ENCODE measurements around the gene COX8A. TPM values are rescaled to one million over a fixed set of nuclear protein-coding genes. Genes with fewer than 3 reads are reported as not detected.

The COX8A gene
- polyA plus RNA-seq, 2 of the 4 experiments (the other 2 are of a cell fraction): 312 to 794 TPM

DNA sequence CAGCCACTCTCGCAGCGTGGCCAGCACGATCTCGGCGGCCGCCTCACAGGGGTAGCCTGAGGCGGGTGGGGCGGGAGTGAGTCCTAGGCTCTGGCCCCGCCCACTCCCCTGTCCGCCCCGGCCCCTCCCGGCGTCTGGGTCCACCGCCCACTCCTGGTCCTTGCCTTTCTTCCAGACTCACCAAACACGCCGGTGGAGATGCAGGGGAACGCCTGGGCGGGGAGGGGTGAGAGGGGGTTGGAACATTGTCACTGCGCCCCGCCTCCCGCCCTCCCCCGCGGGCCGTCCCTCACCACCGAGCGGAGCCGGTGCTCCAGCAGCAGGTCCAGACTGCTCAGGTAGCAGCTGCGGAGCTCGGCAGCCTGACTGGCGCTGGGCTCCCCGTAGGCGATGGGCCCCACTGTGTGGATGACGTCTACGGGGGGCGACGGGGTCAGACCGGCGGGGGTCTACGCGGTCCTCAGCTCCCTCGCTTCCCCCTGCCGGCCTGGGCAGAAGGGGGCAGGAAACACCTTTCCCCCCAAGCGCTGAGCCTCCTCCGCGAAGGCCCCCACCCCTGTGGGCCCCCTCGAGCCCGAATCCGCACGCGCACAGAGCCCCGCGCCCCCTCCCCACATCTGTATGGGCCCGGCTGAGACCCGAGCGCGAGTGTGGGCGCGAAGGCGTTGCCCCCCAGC, 25.1 kb downstream of the COX8A start:
- peaks cover 12% of the 10 kb centered on the region for H3K4me1 ChIP-seq
- ChIA-PET POLR2A (no interaction called here), CTCF (interaction anchor here (0.9 to 3.9 kb wide), 6 partner anchors 11 to 151 kb away, joined by 3 to 46 read pairs (median 4); no protein-coding TSS in a partner anchor)
- ATAC-seq (peak; percentile 6 to 30; a peak in 5 of 6 replicates), DNase-seq (ENCODE audit: low read depth in 1 of 2, low spot score in 1 of 2) (peak in 1 of 2 experiments; percentile 61), FAIRE-seq (no peak)
- H3K27ac ChIP-seq: no peak overlapping the region
- no peaks in the 10 kb centered on the region for H3K9me3 ChIP-seq
- H3K4me3 ChIP-seq: no peak overlapping the region
- no peak for TF ChIP-seq ZC3H11A (IDR thresholded peaks at IDR 0.05)
- TF ChIP-seq HDAC2 (IDR thresholded peaks at IDR 0.05): no peak
- TF ChIP-seq NFE2L2 (conservative IDR thresholded peaks at IDR 0.05; ENCODE audit: low read length): no peak
- TF ChIP-seq USF2 (IDR thresholded peaks at IDR 0.05): no peak
- no peak for TF ChIP-seq ZFP36 (IDR thresholded peaks at IDR 0.05; ENCODE audit: borderline replicate concordance, partially characterized antibody)
- TF ChIP-seq GATA3 (IDR thresholded peaks at IDR 0.05; ENCODE audit: borderline replicate concordance): no peak
- TF ChIP-seq HOXB13 (CRISPR knock-in tag; IDR thresholded peaks at IDR 0.05; ENCODE audit: low read depth): no peak
- TF ChIP-seq HOXA7 (CRISPR knock-in tag; IDR thresholded peaks at IDR 0.05): no peak
- no peak for TF ChIP-seq MYC (IDR thresholded peaks at IDR 0.05; ENCODE audit: borderline replicate concordance, low read length)
- no peak for TF ChIP-seq CTCF (IDR thresholded peaks at IDR 0.05)
- WGBS (ENCODE audit: missing lambda C conversion rate): 85% methylated on average over 33 of the region's 59 CpGs
- H3K4me2 ChIP-seq: no peak overlapping the region

DNA sequence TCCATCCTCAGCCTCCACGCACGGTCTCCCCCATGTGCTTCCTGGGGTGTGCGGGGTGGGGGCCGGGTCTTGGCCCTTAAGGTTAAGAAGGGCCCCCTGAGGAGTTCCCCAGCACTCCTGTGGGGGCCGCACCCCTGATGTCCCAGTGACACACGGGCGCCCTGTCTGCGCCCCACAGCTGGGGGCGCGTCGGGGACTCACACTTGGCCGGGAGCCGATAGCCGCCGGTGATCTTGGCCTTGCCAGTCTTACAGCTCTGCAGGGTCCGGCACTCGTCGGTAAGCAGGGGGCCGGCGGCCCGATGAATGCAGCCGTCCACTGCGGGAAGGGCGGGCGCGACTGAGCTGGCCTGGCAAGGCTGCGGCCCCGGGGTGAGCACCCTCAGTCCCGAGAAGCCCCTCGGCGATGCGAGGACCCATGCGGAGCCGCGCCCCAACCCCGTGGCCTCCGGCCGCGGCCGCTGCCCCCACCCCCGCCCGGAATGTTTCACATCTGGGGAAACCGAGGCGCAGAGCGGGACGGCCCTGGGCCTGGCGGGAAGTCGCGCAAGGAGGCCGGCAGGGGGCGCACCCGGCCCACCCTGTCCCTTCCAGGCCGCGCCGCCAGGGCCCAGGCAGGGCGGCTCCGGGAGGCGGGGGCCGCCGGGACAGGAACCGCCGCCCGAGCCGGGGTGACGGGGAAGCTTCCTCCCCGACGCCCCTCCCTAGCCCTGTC, 25.8 kb downstream of the COX8A start:
- DNase-seq (ENCODE audit: low read depth in 1 of 2, low spot score in 1 of 2): no peak
- WGBS (ENCODE audit: missing lambda C conversion rate): 91% methylated on average over 29 of the region's 67 CpGs
- ATAC-seq: no peak
- CTCF ChIA-PET: interaction anchor here (0.9 to 3.9 kb wide), 16 partner anchors 9 to 162 kb away, joined by 3 to 46 read pairs (median 3); no protein-coding TSS in a partner anchor
- H3K4me2 ChIP-seq: no peak overlapping the region
- H3K4me1 ChIP-seq: peaks cover 16% of the 10 kb centered on the region
- H3K9me3 ChIP-seq: no peaks in the 10 kb centered on the region
- POLR2A ChIA-PET: no interaction called here
- TF ChIP-seq SREBF2 (IDR thresholded peaks at IDR 0.05) (no peak), MAFK (IDR thresholded peaks at IDR 0.05; ENCODE audit: partially characterized antibody) (no peak), CBX2 (IDR thresholded peaks at IDR 0.05; ENCODE audit: borderline replicate concordance, low read depth) (no peak), JUNB (IDR thresholded peaks at IDR 0.05) (no peak), CTCF (IDR thresholded peaks at IDR 0.05) (peak; percentile 31; the same call in 2 of the 3 replicates), BCL3 (IDR thresholded peaks at IDR 0.05) (no peak)
- H3K4me3 ChIP-seq: no peak overlapping the region
- no peak overlapping the region for H3K27ac ChIP-seq
- FAIRE-seq: no peak
